ENCODE measurements around the gene EMB.
"Not testable (repeated sequence)": the region's sequence is repeated elsewhere in the genome, so short reads cannot be mapped to it uniquely, and the experiment has no call there.

The EMB gene

GRCh38 chr5:50423100-50423799 is 17.8 kb downstream of the EMB start:
- H3K4me3 ChIP-seq (ENCODE audit: insufficient read depth, low read depth, low read length, poor library complexity, severe bottlenecking), result not testable (repeated sequence)

GRCh38 chr5:50421184-50421950 is 19.7 kb downstream of the EMB start:
- peaks cover 18% of the 10 kb centered on the region for H3K4me1 ChIP-seq (ENCODE audit: control insufficient read depth, insufficient read depth, low read length, poor library complexity, severe bottlenecking)
- not testable (repeated sequence) for H3K36me3 ChIP-seq (ENCODE audit: control insufficient read depth, insufficient read depth, low read length)

More at GRCh38 chr5:50423100-50423799, 17.8 kb downstream of the EMB start:
- H3K4me1 ChIP-seq (ENCODE audit: control insufficient read depth, insufficient read depth, low read length, poor library complexity, severe bottlenecking), result peaks cover 14% of the 10 kb centered on the region
- H3K36me3 ChIP-seq (ENCODE audit: control insufficient read depth, insufficient read depth, low read length); H3K9me3 ChIP-seq (ENCODE audit: control insufficient read depth, low read length); DNase-seq; H3K27ac ChIP-seq (ENCODE audit: insufficient read depth, low read length, poor library complexity, severe bottlenecking); H3K27me3 ChIP-seq (replicated peaks; ENCODE audit: control insufficient read depth, insufficient read depth, low read length, poor library complexity, severe bottlenecking): not testable (repeated sequence)

GRCh38 chr5:50420343-50420935 is 20.6 kb downstream of the EMB start:
- Histone ChIP-seq H3K4me3 (ENCODE audit: insufficient read depth, low read depth, low read length, poor library complexity, severe bottlenecking) (no peak overlapping the region), H3K27ac (ENCODE audit: insufficient read depth, low read length, poor library complexity, severe bottlenecking) (peak overlapping the region; percentile 4), H3K9me3 (ENCODE audit: control insufficient read depth, low read length) (no peaks in the 10 kb centered on the region), H3K4me1 (ENCODE audit: control insufficient read depth, insufficient read depth, low read length, poor library complexity, severe bottlenecking) (peaks cover 18% of the 10 kb centered on the region), H3K27me3 (replicated peaks; ENCODE audit: control insufficient read depth, insufficient read depth, low read length, poor library complexity, severe bottlenecking) (no peaks in the 10 kb centered on the region), H3K36me3 (ENCODE audit: control insufficient read depth, insufficient read depth, low read length) (no peaks in the 10 kb centered on the region)
- DNase-seq, result no peak

More at GRCh38 chr5:50421184-50421950, 19.7 kb downstream of the EMB start:
- H3K9me3 ChIP-seq (ENCODE audit: control insufficient read depth, low read length); H3K4me3 ChIP-seq (ENCODE audit: insufficient read depth, low read depth, low read length, poor library complexity, severe bottlenecking); DNase-seq; H3K27ac ChIP-seq (ENCODE audit: insufficient read depth, low read length, poor library complexity, severe bottlenecking); H3K27me3 ChIP-seq (replicated peaks; ENCODE audit: control insufficient read depth, insufficient read depth, low read length, poor library complexity, severe bottlenecking): not testable (repeated sequence)

GRCh38 chr5:50419656-50420055 is 21.4 kb downstream of the EMB start:
- H3K36me3 ChIP-seq (ENCODE audit: control insufficient read depth, insufficient read depth, low read length); H3K27ac ChIP-seq (ENCODE audit: insufficient read depth, low read length, poor library complexity, severe bottlenecking); H3K4me3 ChIP-seq (ENCODE audit: insufficient read depth, low read depth, low read length, poor library complexity, severe bottlenecking); H3K27me3 ChIP-seq (replicated peaks; ENCODE audit: control insufficient read depth, insufficient read depth, low read length, poor library complexity, severe bottlenecking); DNase-seq; H3K9me3 ChIP-seq (ENCODE audit: control insufficient read depth, low read length): not testable (repeated sequence)
- peaks cover 25% of the 10 kb centered on the region for H3K4me1 ChIP-seq (ENCODE audit: control insufficient read depth, insufficient read depth, low read length, poor library complexity, severe bottlenecking)

- peaks cover 25% of the 10 kb centered on the region for H3K4me1 ChIP-seq (ENCODE audit: control insufficient read depth, insufficient read depth, low read length, poor library complexity, severe bottlenecking)
- not testable (repeated sequence) for DNase-seq; H3K9me3 ChIP-seq (ENCODE audit: control insufficient read depth, low read length); H3K4me3 ChIP-seq (ENCODE audit: insufficient read depth, low read depth, low read length, poor library complexity, severe bottlenecking); H3K36me3 ChIP-seq (ENCODE audit: control insufficient read depth, insufficient read depth, low read length); H3K27me3 ChIP-seq (replicated peaks; ENCODE audit: control insufficient read depth, insufficient read depth, low read length, poor library complexity, severe bottlenecking)
- peak overlapping the region; percentile 36 for H3K27ac ChIP-seq (ENCODE audit: insufficient read depth, low read length, poor library complexity, severe bottlenecking)
Observed at GRCh38 chr5:50416637-50417036, 24.5 kb downstream of the EMB start.

GRCh38 chr5:50415912-50416311 is 25.2 kb downstream of the EMB start:
- no peak for DNase-seq
- no peaks in the 10 kb centered on the region for H3K36me3 ChIP-seq (ENCODE audit: control insufficient read depth, insufficient read depth, low read length)
- peak overlapping the region; percentile 42 for H3K27ac ChIP-seq (ENCODE audit: insufficient read depth, low read length, poor library complexity, severe bottlenecking)
- peaks cover 25% of the 10 kb centered on the region for H3K4me1 ChIP-seq (ENCODE audit: control insufficient read depth, insufficient read depth, low read length, poor library complexity, severe bottlenecking)
- H3K27me3 ChIP-seq (replicated peaks; ENCODE audit: control insufficient read depth, insufficient read depth, low read length, poor library complexity, severe bottlenecking), result no peaks in the 10 kb centered on the region
- no peaks in the 10 kb centered on the region for H3K9me3 ChIP-seq (ENCODE audit: control insufficient read depth, low read length)
- H3K4me3 ChIP-seq (ENCODE audit: insufficient read depth, low read depth, low read length, poor library complexity, severe bottlenecking), result no peak overlapping the region

GRCh38 chr5:50410932-50411331 is 30.2 kb downstream of the EMB start:
- H3K4me3 ChIP-seq (ENCODE audit: insufficient read depth, low read depth, low read length, poor library complexity, severe bottlenecking); DNase-seq; H3K4me1 ChIP-seq (ENCODE audit: control insufficient read depth, insufficient read depth, low read length, poor library complexity, severe bottlenecking); H3K27me3 ChIP-seq (replicated peaks; ENCODE audit: control insufficient read depth, insufficient read depth, low read length, poor library complexity, severe bottlenecking); H3K27ac ChIP-seq (ENCODE audit: insufficient read depth, low read length, poor library complexity, severe bottlenecking); H3K9me3 ChIP-seq (ENCODE audit: control insufficient read depth, low read length): not testable (repeated sequence)
- peaks cover 12% of the 10 kb centered on the region for H3K36me3 ChIP-seq (ENCODE audit: control insufficient read depth, insufficient read depth, low read length)

- no peaks in the 10 kb centered on the region for H3K4me1 ChIP-seq (ENCODE audit: control insufficient read depth, insufficient read depth, low read length, poor library complexity, severe bottlenecking)
- peaks cover 29% of the 10 kb centered on the region for H3K36me3 ChIP-seq (ENCODE audit: control insufficient read depth, insufficient read depth, low read length)
- H3K27ac ChIP-seq (ENCODE audit: insufficient read depth, low read length, poor library complexity, severe bottlenecking), result no peak overlapping the region
- DNase-seq, result no peak
- H3K4me3 ChIP-seq (ENCODE audit: insufficient read depth, low read depth, low read length, poor library complexity, severe bottlenecking), result no peak overlapping the region
- no peaks in the 10 kb centered on the region for H3K9me3 ChIP-seq (ENCODE audit: control insufficient read depth, low read length)
- no peaks in the 10 kb centered on the region for H3K27me3 ChIP-seq (replicated peaks; ENCODE audit: control insufficient read depth, insufficient read depth, low read length, poor library complexity, severe bottlenecking)
Observed at GRCh38 chr5:50406877-50407276, 34.2 kb downstream of the EMB start.

GRCh38 chr5:50401336-50401735 is 39.8 kb downstream of the EMB start:
- Histone ChIP-seq H3K9me3 (ENCODE audit: control insufficient read depth, low read length) (no peaks in the 10 kb centered on the region), H3K36me3 (ENCODE audit: control insufficient read depth, insufficient read depth, low read length) (peaks cover 22% of the 10 kb centered on the region), H3K27ac (ENCODE audit: insufficient read depth, low read length, poor library complexity, severe bottlenecking) (no peak overlapping the region), H3K27me3 (replicated peaks; ENCODE audit: control insufficient read depth, insufficient read depth, low read length, poor library complexity, severe bottlenecking) (no peaks in the 10 kb centered on the region), H3K4me1 (ENCODE audit: control insufficient read depth, insufficient read depth, low read length, poor library complexity, severe bottlenecking) (peaks cover 4% of the 10 kb centered on the region), H3K4me3 (ENCODE audit: insufficient read depth, low read depth, low read length, poor library complexity, severe bottlenecking) (no peak overlapping the region)
- no peak for DNase-seq

Data from effector memory CD4-positive, alpha-beta T cell (primary cell).